ENCODE results near the gene DSG3.

DSG3 gene

GRCh38 chr18:31447530-31448191 is at the start of gene DSG3:
TSS of gene DSG3 (plus strand) at chr18:31447741. CDS start at chr18:31447878, 137 bp downstream.
- Histone ChIP-seq H3K4me3 (no peak within 1 kb of the TSS), H3K9me3 (no peaks in the 10 kb centered on the region), H3K4me1 (no peaks in the 10 kb centered on the region), H3K36me3 (replicated peaks) (no peaks in the 10 kb centered on the region), H3K27me3 (ENCODE audit: low read depth) (no peaks in the 10 kb centered on the region)
- DNase-seq (ENCODE audit: low spot score in 2 of 2) = no peak
- in situ Hi-C loops (cut with MboI; ENCODE audit: low sequenced_read_pairs) = no loop called here

- Histone ChIP-seq H3K9me3 (no peaks in the 10 kb centered on the region), H3K4me3 (no peak overlapping the region), H3K4me1 (peaks cover 5% of the 10 kb centered on the region; the same call in 1 of the 2 replicates), H3K27me3 (ENCODE audit: low read depth) (no peaks in the 10 kb centered on the region; the same call in 1 of the 2 replicates), H3K36me3 (replicated peaks) (no peaks in the 10 kb centered on the region)
- in situ Hi-C loops (cut with MboI; ENCODE audit: low sequenced_read_pairs) = no loop called here
- no peak for DNase-seq (ENCODE audit: low spot score in 2 of 2)
These were observed 49.4 kb upstream of the DSG3 start for GRCh38 chr18:31398191-31398590.

GRCh38 chr18:31399306-31400032 is 48.1 kb upstream of the DSG3 start:
- no peak for DNase-seq (ENCODE audit: low spot score in 2 of 2)
- Histone ChIP-seq H3K36me3 (replicated peaks) (no peaks in the 10 kb centered on the region), H3K9me3 (no peaks in the 10 kb centered on the region), H3K27me3 (ENCODE audit: low read depth) (no peaks in the 10 kb centered on the region; the same call in 1 of the 2 replicates), H3K4me1 (peaks cover 5% of the 10 kb centered on the region; the same call in 1 of the 2 replicates), H3K4me3 (no peak overlapping the region)
- in situ Hi-C loops (cut with MboI; ENCODE audit: low sequenced_read_pairs) = no loop called here

GRCh38 chr18:31401156-31402025 is 46.1 kb upstream of the DSG3 start:
- in situ Hi-C loops (cut with MboI; ENCODE audit: low sequenced_read_pairs) = no loop called here
- H3K4me1 ChIP-seq = peaks cover 5% of the 10 kb centered on the region; the same call in 1 of the 2 replicates
- H3K9me3 ChIP-seq = no peaks in the 10 kb centered on the region
- no peaks in the 10 kb centered on the region for H3K36me3 ChIP-seq (replicated peaks)
- no peak for DNase-seq (ENCODE audit: low spot score in 2 of 2)
- no peaks in the 10 kb centered on the region; the same call in 1 of the 2 replicates for H3K27me3 ChIP-seq (ENCODE audit: low read depth)
- H3K4me3 ChIP-seq = no peak overlapping the region

- in situ Hi-C loops (cut with MboI; ENCODE audit: low sequenced_read_pairs) = no loop called here
- H3K4me3 ChIP-seq = no peak overlapping the region
These were observed 45.5 kb upstream of the DSG3 start for GRCh38 chr18:31402026-31402373.

GRCh38 chr18:31403409-31403808 is 44.1 kb upstream of the DSG3 start:
- H3K4me1 ChIP-seq = no peaks in the 10 kb centered on the region; the same call in 1 of the 2 replicates
- no peak for DNase-seq (ENCODE audit: low spot score in 2 of 2)
- in situ Hi-C loops (cut with MboI; ENCODE audit: low sequenced_read_pairs) = no loop called here
- no peaks in the 10 kb centered on the region for H3K36me3 ChIP-seq (replicated peaks)
- H3K9me3 ChIP-seq = no peaks in the 10 kb centered on the region
- no peaks in the 10 kb centered on the region; the same call in 1 of the 2 replicates for H3K27me3 ChIP-seq (ENCODE audit: low read depth)
- H3K4me3 ChIP-seq = no peak overlapping the region

More at GRCh38 chr18:31402026-31402373, 45.5 kb upstream of the DSG3 start:
- H3K27me3 ChIP-seq (ENCODE audit: low read depth) = no peaks in the 10 kb centered on the region; the same call in 1 of the 2 replicates
- peaks cover 5% of the 10 kb centered on the region; the same call in 1 of the 2 replicates for H3K4me1 ChIP-seq
- no peaks in the 10 kb centered on the region for H3K36me3 ChIP-seq (replicated peaks)
- DNase-seq (ENCODE audit: low spot score in 2 of 2) = no peak
- H3K9me3 ChIP-seq = no peaks in the 10 kb centered on the region

GRCh38 chr18:31407649-31408048 is 39.9 kb upstream of the DSG3 start:
- H3K4me3 ChIP-seq = no peak overlapping the region
- no peak for DNase-seq (ENCODE audit: low spot score in 2 of 2)
- in situ Hi-C loops (cut with MboI; ENCODE audit: low sequenced_read_pairs) = no loop called here
- no peaks in the 10 kb centered on the region; the same call in 1 of the 2 replicates for H3K9me3 ChIP-seq
- H3K4me1 ChIP-seq = no peaks in the 10 kb centered on the region; the same call in 1 of the 2 replicates
- H3K27me3 ChIP-seq (ENCODE audit: low read depth) = no peaks in the 10 kb centered on the region
- no peaks in the 10 kb centered on the region for H3K36me3 ChIP-seq (replicated peaks)

GRCh38 chr18:31409276-31409675 is 38.3 kb upstream of the DSG3 start:
- no peak for DNase-seq (ENCODE audit: low spot score in 2 of 2)
- in situ Hi-C loops (cut with MboI; ENCODE audit: low sequenced_read_pairs) = no loop called here
- H3K4me3 ChIP-seq = no peak overlapping the region
- H3K9me3 ChIP-seq = no peaks in the 10 kb centered on the region; the same call in 1 of the 2 replicates
- no peaks in the 10 kb centered on the region for H3K36me3 ChIP-seq (replicated peaks)
- no peaks in the 10 kb centered on the region; the same call in 1 of the 2 replicates for H3K4me1 ChIP-seq
- no peaks in the 10 kb centered on the region for H3K27me3 ChIP-seq (ENCODE audit: low read depth)

GRCh38 chr18:31410716-31411483 is 36.6 kb upstream of the DSG3 start:
- in situ Hi-C loops (cut with MboI; ENCODE audit: low sequenced_read_pairs) = no loop called here
- Histone ChIP-seq H3K36me3 (replicated peaks) (no peaks in the 10 kb centered on the region), H3K9me3 (no peaks in the 10 kb centered on the region; the same call in 1 of the 2 replicates), H3K4me1 (no peaks in the 10 kb centered on the region; the same call in 1 of the 2 replicates), H3K27me3 (ENCODE audit: low read depth) (no peaks in the 10 kb centered on the region), H3K4me3 (no peak overlapping the region)
- no peak for DNase-seq (ENCODE audit: low spot score in 2 of 2)

- no peak overlapping the region for H3K4me3 ChIP-seq
- H3K9me3 ChIP-seq = no peaks in the 10 kb centered on the region; the same call in 1 of the 2 replicates
- DNase-seq (ENCODE audit: low spot score in 2 of 2) = no peak
- no peaks in the 10 kb centered on the region for H3K27me3 ChIP-seq (ENCODE audit: low read depth)
- H3K4me1 ChIP-seq = no peaks in the 10 kb centered on the region; the same call in 1 of the 2 replicates
- no peaks in the 10 kb centered on the region for H3K36me3 ChIP-seq (replicated peaks)
- in situ Hi-C loops (cut with MboI; ENCODE audit: low sequenced_read_pairs) = no loop called here
These were observed 34.4 kb upstream of the DSG3 start for GRCh38 chr18:31413137-31413536.

GRCh38 chr18:31417850-31418249 is 29.7 kb upstream of the DSG3 start:
- in situ Hi-C loops (cut with MboI; ENCODE audit: low sequenced_read_pairs) = no loop called here
- Histone ChIP-seq H3K36me3 (replicated peaks) (no peaks in the 10 kb centered on the region), H3K9me3 (no peaks in the 10 kb centered on the region)

GRCh38 chr18:31419457-31419932 is 28.0 kb upstream of the DSG3 start:
- Histone ChIP-seq H3K4me1 (no peaks in the 10 kb centered on the region), H3K36me3 (replicated peaks) (no peaks in the 10 kb centered on the region), H3K9me3 (no peaks in the 10 kb centered on the region), H3K4me3 (no peak overlapping the region), H3K27me3 (ENCODE audit: low read depth) (no peaks in the 10 kb centered on the region)
- no peak for DNase-seq (ENCODE audit: low spot score in 2 of 2)
- in situ Hi-C loops (cut with MboI; ENCODE audit: low sequenced_read_pairs) = no loop called here

More at GRCh38 chr18:31417850-31418249, 29.7 kb upstream of the DSG3 start:
- H3K27me3 ChIP-seq (ENCODE audit: low read depth) = no peaks in the 10 kb centered on the region
- no peak for DNase-seq (ENCODE audit: low spot score in 2 of 2)
- no peaks in the 10 kb centered on the region for H3K4me1 ChIP-seq
- no peak overlapping the region for H3K4me3 ChIP-seq

GRCh38 chr18:31420032-31420431 is 27.5 kb upstream of the DSG3 start:
- Histone ChIP-seq H3K27me3 (ENCODE audit: low read depth) (no peaks in the 10 kb centered on the region), H3K4me3 (no peak overlapping the region), H3K4me1 (no peaks in the 10 kb centered on the region), H3K9me3 (no peaks in the 10 kb centered on the region), H3K36me3 (replicated peaks) (no peaks in the 10 kb centered on the region)
- DNase-seq (ENCODE audit: low spot score in 2 of 2) = no peak
- in situ Hi-C loops (cut with MboI; ENCODE audit: low sequenced_read_pairs) = no loop called here
